Colonic mucosa (tissue), 4 donors: ENCODE data around the gene CLBA1. TPM values are rescaled to one million over a fixed set of nuclear protein-coding genes. Genes with fewer than 3 reads are reported as not detected.

Experiments used
- DNase-seq: peaks from one replicate; pipeline ENCODE4 v3.0.0-alpha.2; 2020
- H3K27ac ChIP-seq: fragments of 200-600 bp; one replicate; pipeline ENCODE4 v1.8.0; 2021
- H3K27me3 ChIP-seq: fragments of 200-600 bp; one replicate; pipeline ENCODE4 v1.8.0; 2021
- H3K36me3 ChIP-seq: fragments of 200-600 bp; one replicate; pipeline ENCODE4 v1.8.0; 2021
- H3K4me1 ChIP-seq: fragments of 200-600 bp; one replicate; pipeline ENCODE4 v1.8.0; 2021; ENCODE audit warnings: mild to moderate bottlenecking
- H3K4me3 ChIP-seq: fragments of 200-600 bp; one replicate; pipeline ENCODE4 v1.8.0; 2021
- H3K9ac ChIP-seq, 2 donors: one replicate each; pipeline ENCODE4 v1.7.0; 2013; ENCODE audit warnings: control low read depth in 2 of 2, low read depth in 2 of 2, low read length in 2 of 2
- H3K9me3 ChIP-seq: fragments of 200-600 bp; one replicate; pipeline ENCODE4 v1.8.0; 2021
- CTCF ChIP-seq: fragments of 200-600 bp; IDR thresholded peaks from one replicate; pipeline ENCODE4 v1.8.0; 2022; ENCODE audit warnings: antibody characterized with exemption, mild to moderate bottlenecking
- intact Hi-C: fragments of 100-400 bp; cut with DNase I; formaldehyde crosslinking; loops from one replicate; pipeline ENCODE4 v1.14.1; 2022
- total RNA-seq, 2 donors: library from RNA; stranded (reverse); fragmentation: NEBNext Ultra II Directional in 1 of 2; extraction: Animal tissue kit (Norgen Biotek cat#: 25700) in 1 of 2; gene quantifications; one replicate each; pipeline ENCODE4 v1.2.1, GENCODE V29; 2021
- donor health status: healthy.
- donor health status: DM: no; HTN: no; CAD: no.
- donor health status: DM: no; HTN: no; CAD: no.

The CLBA1 gene
- total RNA-seq, 2 donors from 2014 or later = 3.8 TPM

GRCh38 chr14:104982548-104983230 lies 2.9 kb upstream of the CLBA1 start:
- peaks cover 8% of the 10 kb centered on the region for H3K27me3 ChIP-seq
- H3K9ac ChIP-seq = no peak overlapping the region
- TF ChIP-seq CTCF = no peak
- no peak overlapping the region for H3K27ac ChIP-seq
- peaks cover 8% of the 10 kb centered on the region for H3K4me1 ChIP-seq
- no peak for DNase-seq
- H3K4me3 ChIP-seq = no peak overlapping the region
- H3K9me3 ChIP-seq = no peaks in the 10 kb centered on the region
- intact Hi-C loops = loop anchor here (5.0 kb wide), 1 partner anchor 35 kb away; no protein-coding TSS in a partner anchor
- no peaks in the 10 kb centered on the region for H3K36me3 ChIP-seq

- H3K4me1 ChIP-seq = peaks cover 5% of the 10 kb centered on the region
- H3K9ac ChIP-seq = no peak overlapping the region
- H3K4me3 ChIP-seq = no peak overlapping the region
- H3K27ac ChIP-seq = no peak overlapping the region
- intact Hi-C loops = loop anchor here (5.0 kb wide), 1 partner anchor 34 kb away; no protein-coding TSS in a partner anchor
- DNase-seq = no peak
- no peaks in the 10 kb centered on the region for H3K36me3 ChIP-seq
- no peak for TF ChIP-seq CTCF
- H3K27me3 ChIP-seq = peaks cover 7% of the 10 kb centered on the region
- no peaks in the 10 kb centered on the region for H3K9me3 ChIP-seq
Observed at GRCh38 chr14:104983231-104983721, 2.3 kb upstream of the CLBA1 start.

GRCh38 chr14:104984056-104984894 lies 1.3 kb upstream of the CLBA1 start:
- TF ChIP-seq CTCF = no peak
- Histone ChIP-seq H3K27me3 (no peaks in the 10 kb centered on the region), H3K9me3 (no peaks in the 10 kb centered on the region), H3K4me1 (peaks cover 5% of the 10 kb centered on the region), H3K9ac (peak overlapping the region in 1 of 2 donors; percentile 17), H3K27ac (no peak overlapping the region), H3K36me3 (no peaks in the 10 kb centered on the region), H3K4me3 (no peak overlapping the region)
- DNase-seq = no peak
- intact Hi-C loops = loop anchor here (5.0 kb wide), 1 partner anchor 33 kb away; no protein-coding TSS in a partner anchor

- Histone ChIP-seq H3K27ac (no peak overlapping the region), H3K4me3 (peak overlapping the region; percentile 88), H3K9ac (peak overlapping the region; percentile 73 to 81), H3K4me1 (peaks cover 5% of the 10 kb centered on the region), H3K36me3 (no peaks in the 10 kb centered on the region), H3K9me3 (no peaks in the 10 kb centered on the region), H3K27me3 (no peaks in the 10 kb centered on the region)
- TF ChIP-seq CTCF = no peak
- DNase-seq = no peak
- intact Hi-C loops = no loop called here
Observed at GRCh38 chr14:104986487-104987164, 1.0 kb downstream of the CLBA1 start.
